Stomach (tissue), 9 donors: ENCODE data around the gene COL18A1. TPM values are rescaled to one million over a fixed set of nuclear protein-coding genes. Genes with fewer than 3 reads are reported as not detected.

ENCODE experiments used
- DNase-seq, 2 donors: peaks; one replicate each; pipeline versions ENCODE4 v3.0.0 to v3.0.0-alpha.2; 2013 to 2019
- H3K27ac ChIP-seq, 5 donors: fragments of 200-600 bp in 4 of 5; sonication (generic) in 4 of 5; one replicate each; pipeline ENCODE4 v1.5.1; 2013 to 2019; ENCODE audit warnings: mild to moderate bottlenecking in 1 of 5, moderate library complexity in 1 of 5
- H3K27me3 ChIP-seq, 3 donors: fragments of 200-600 bp; sonication (generic); one replicate each; pipeline ENCODE4 v1.5.1; 2017 to 2019; ENCODE audit warnings: mixed run types in 1 of 3
- H3K36me3 ChIP-seq, 4 donors: fragments of 200-600 bp; sonication (generic); 1 replicate in 3 of 4; 2 replicates in 1 of 4; pipeline ENCODE4 v1.5.1; 2016 to 2019
- H3K4me1 ChIP-seq, 4 donors: fragments of 200-600 bp; sonication (generic); one replicate each; pipeline ENCODE4 v1.5.1; 2016 to 2019
- H3K4me3 ChIP-seq, 4 donors: fragments of 200-600 bp; sonication (generic) in 3 of 4; one replicate each; pipeline ENCODE4 v1.5.1; 2016 to 2019; ENCODE audit warnings: mild to moderate bottlenecking in 1 of 4
- H3K9me3 ChIP-seq, 4 donors: fragments of 200-600 bp; sonication (generic); one replicate each; pipeline ENCODE4 v1.5.1; 2016 to 2019
- EP300 ChIP-seq: sonication (generic); formaldehyde crosslinking; IDR thresholded peaks from one replicate; pipeline ENCODE4 v1.6.1; 2017; ENCODE audit warnings: antibody characterized with exemption
- POLR2A ChIP-seq, 4 donors: fragments of 450-650 bp; IDR thresholded peaks; one replicate each; pipeline ENCODE4 v1.6.1; 2016; ENCODE audit warnings: antibody characterized with exemption in 4 of 4, control low read depth in 2 of 4, mild to moderate bottlenecking in 1 of 4, moderate library complexity in 1 of 4
- POLR2AphosphoS5 ChIP-seq, 3 donors: sonication (generic); formaldehyde crosslinking; IDR thresholded peaks; one replicate each; pipeline ENCODE4 v1.6.1; 2016; ENCODE audit warnings: antibody characterized with exemption in 3 of 3
- WGBS, 5 donors: extraction: QIAGEN DNeasy Blood & Tissue Kit in 3 of 5; methylation state at CpG; one replicate each; pipeline versions ENCODE4 v1.1.5 to v1.1.7; 2013 to 2018; 5-methylcytosine and 5-hydroxymethylcytosine counted together
- intact Hi-C: fragments of 100-400 bp; cut with DNase I; formaldehyde crosslinking; loops from one replicate; pipeline ENCODE4 v1.15.1; 2023; ENCODE audit warnings: low total_unique reads
- polyA plus RNA-seq, 3 donors: library from polyadenylated mRNA; stranded (reverse); fragments of 200-250 nt; gene quantifications; one replicate each; pipeline ENCODE4 v1.2.3, GENCODE V29; 2013
- total RNA-seq, 5 donors: library from RNA; depleted of rRNA; stranded (reverse); fragments of >200 nt; gene quantifications; one replicate each; pipeline versions ENCODE4 v1.1.0 to v1.2.3, GENCODE V29; 2014 to 2016
- TF ChIP-seq, protein P1 (sequence below), 7 experiments: fragments of 450-650 bp in 4 of 7; fragments of 200-600 bp in 3 of 7; sonication (generic) in 3 of 7; IDR thresholded peaks; one replicate each; pipeline ENCODE4 v1.5.1; 2016 to 2019; ENCODE audit warnings: antibody characterized with exemption in 7 of 7, control low read depth in 2 of 7, mild to moderate bottlenecking in 1 of 7
- donor health status: healthy with polysubstance abuse.
- donor health status: Bipolar disorder and iron deficiency.
- donor health status: healthy.

The COL18A1 gene
- total and polyA plus RNA-seq, 8 donors, result 19.8 to 212 (median 34.6) TPM

DNA sequence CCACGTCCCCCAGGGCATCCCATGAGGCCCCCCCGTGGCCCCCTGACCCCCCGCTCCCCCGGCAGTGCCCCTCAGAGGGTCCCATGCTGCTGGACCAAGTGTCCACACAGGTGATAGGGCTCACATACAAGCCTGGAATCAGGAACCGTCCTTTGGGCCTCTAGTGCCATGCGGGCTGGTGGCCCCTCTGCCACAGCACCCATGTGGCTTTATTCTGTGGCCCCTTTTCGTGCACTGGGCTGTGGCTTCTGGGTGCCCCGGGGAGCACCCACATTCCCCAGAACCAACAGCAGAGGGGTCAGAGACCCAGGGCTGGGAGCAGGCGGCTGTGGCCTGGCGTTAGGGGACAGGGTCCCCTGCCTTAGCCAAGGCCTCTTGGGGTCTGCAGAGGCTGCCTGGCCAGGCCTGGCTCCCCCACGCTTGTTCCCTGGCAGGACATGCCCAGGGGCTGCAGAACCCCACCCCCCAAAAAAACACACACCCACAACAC, 105.5 kb downstream of the COL18A1 start:
- no peak for DNase-seq

DNA sequence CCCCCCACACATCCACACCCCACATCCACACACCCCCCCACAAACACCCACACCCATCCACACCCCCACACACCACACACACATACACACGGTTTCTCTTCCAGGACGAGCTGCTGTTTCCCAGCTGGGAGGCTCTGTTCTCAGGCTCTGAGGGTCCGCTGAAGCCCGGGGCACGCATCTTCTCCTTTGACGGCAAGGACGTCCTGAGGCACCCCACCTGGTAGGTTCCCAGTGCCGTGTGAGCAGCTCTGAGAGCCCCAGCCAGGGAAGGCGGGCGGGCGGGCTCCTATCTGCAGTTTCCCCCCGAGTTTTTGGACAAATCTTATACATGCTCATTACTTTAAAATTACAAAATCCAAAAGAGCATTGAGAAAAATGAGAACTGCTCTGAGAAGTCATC, 106.0 kb downstream of the COL18A1 start:
- no peaks in the 10 kb centered on the region for H3K9me3 ChIP-seq
- intact Hi-C loops, result no loop called here
- no peak overlapping the region for H3K4me3 ChIP-seq
- H3K27ac ChIP-seq, result peak overlapping the region in 3 of 5 donors; percentile 28 to 87 (median 76)
- WGBS, 5 donors, result 80 to 88% (median 86%) methylated on average over 5 to 12 of the region's 12 CpGs
- peaks cover 28 to 55% (median 45%) of the 10 kb centered on the region in 4 donors for H3K4me1 ChIP-seq
- no peak for DNase-seq
- peaks cover 0 to 64% (median 45%) of the 10 kb centered on the region in 4 donors for H3K36me3 ChIP-seq
- TF ChIP-seq, protein P1, sequence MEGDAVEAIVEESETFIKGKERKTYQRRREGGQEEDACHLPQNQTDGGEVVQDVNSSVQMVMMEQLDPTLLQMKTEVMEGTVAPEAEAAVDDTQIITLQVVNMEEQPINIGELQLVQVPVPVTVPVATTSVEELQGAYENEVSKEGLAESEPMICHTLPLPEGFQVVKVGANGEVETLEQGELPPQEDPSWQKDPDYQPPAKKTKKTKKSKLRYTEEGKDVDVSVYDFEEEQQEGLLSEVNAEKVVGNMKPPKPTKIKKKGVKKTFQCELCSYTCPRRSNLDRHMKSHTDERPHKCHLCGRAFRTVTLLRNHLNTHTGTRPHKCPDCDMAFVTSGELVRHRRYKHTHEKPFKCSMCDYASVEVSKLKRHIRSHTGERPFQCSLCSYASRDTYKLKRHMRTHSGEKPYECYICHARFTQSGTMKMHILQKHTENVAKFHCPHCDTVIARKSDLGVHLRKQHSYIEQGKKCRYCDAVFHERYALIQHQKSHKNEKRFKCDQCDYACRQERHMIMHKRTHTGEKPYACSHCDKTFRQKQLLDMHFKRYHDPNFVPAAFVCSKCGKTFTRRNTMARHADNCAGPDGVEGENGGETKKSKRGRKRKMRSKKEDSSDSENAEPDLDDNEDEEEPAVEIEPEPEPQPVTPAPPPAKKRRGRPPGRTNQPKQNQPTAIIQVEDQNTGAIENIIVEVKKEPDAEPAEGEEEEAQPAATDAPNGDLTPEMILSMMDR (IDR thresholded peaks at IDR 0.05), result no peak
- TF ChIP-seq EP300 (no peak), POLR2AphosphoS5 (IDR thresholded peaks at IDR 0.05) (no peak), POLR2A (IDR thresholded peaks at IDR 0.05) (no peak)
- H3K27me3 ChIP-seq, result no peaks in the 10 kb centered on the region

More for the DNA sequence above, 105.5 kb downstream of the COL18A1 start:
- Histone ChIP-seq H3K4me1 (peaks cover 28 to 55% (median 45%) of the 10 kb centered on the region in 4 donors), H3K36me3 (peaks cover 0 to 67% (median 44%) of the 10 kb centered on the region in 4 donors), H3K27me3 (no peaks in the 10 kb centered on the region), H3K27ac (peak overlapping the region in 2 of 5 donors; percentile 4 to 12), H3K4me3 (no peak overlapping the region), H3K9me3 (no peaks in the 10 kb centered on the region)
- TF ChIP-seq EP300 (no peak), POLR2A (IDR thresholded peaks at IDR 0.05) (no peak), POLR2AphosphoS5 (IDR thresholded peaks at IDR 0.05) (no peak)
- TF ChIP-seq, protein P1 (IDR thresholded peaks at IDR 0.05), result no peak
- 76 to 100% (median 88%) methylated on average over 1 to 11 of the region's 11 CpGs for WGBS, 5 donors
- intact Hi-C loops, result no loop called here

DNA sequence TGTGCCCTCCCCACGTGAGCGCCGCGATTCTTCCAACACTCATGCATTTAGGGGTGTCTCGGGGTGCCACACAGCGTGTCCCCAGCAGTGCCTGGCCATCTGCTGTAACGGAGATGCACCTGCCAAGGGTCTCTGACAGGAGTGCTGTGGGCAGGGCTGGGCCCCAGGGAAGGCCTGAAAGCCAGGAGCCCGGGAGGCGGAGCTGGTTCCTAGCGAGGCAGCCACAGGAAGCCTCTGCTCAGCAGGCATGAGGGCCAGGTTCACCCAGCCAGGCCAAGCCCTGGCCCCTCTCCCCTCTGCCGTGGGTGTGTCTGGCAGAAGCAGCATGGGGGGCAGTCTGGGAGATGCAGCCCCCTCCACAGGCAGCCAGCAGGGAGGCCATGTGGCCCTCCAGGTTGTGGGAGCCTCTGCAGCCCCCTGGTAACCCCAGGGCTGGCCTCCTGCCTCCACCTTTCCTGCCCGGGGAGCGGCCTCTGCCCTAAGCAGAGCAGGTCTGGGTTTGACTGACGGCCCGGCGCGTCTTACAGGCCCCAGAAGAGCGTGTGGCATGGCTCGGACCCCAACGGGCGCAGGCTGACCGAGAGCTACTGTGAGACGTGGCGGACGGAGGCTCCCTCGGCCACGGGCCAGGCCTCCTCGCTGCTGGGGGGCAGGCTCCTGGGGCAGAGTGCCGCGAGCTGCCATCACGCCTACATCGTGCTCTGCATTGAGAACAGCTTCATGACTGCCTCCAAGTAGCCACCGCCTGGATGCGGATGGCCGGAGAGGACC, 106.9 kb downstream of the COL18A1 start:
- DNase-seq, result peak in 1 of 2 donors; percentile 61
- Histone ChIP-seq H3K4me1 (peaks cover 28 to 52% (median 46%) of the 10 kb centered on the region in 4 donors), H3K27me3 (no peaks in the 10 kb centered on the region), H3K27ac (peak overlapping the region; percentile 74 to 89 (median 76)), H3K9me3 (no peaks in the 10 kb centered on the region), H3K4me3 (no peak overlapping the region), H3K36me3 (peaks cover 0 to 64% (median 45%) of the 10 kb centered on the region in 4 donors)
- no peak for TF ChIP-seq POLR2AphosphoS5 (IDR thresholded peaks at IDR 0.05)
- no peak for TF ChIP-seq POLR2A (IDR thresholded peaks at IDR 0.05)
- TF ChIP-seq EP300, result no peak
- TF ChIP-seq, protein P1 (IDR thresholded peaks at IDR 0.05), result no peak
- intact Hi-C loops, result no loop called here
- 71 to 86% (median 81%) methylated on average over 13 to 35 of the region's 35 CpGs for WGBS, 5 donors

DNA sequence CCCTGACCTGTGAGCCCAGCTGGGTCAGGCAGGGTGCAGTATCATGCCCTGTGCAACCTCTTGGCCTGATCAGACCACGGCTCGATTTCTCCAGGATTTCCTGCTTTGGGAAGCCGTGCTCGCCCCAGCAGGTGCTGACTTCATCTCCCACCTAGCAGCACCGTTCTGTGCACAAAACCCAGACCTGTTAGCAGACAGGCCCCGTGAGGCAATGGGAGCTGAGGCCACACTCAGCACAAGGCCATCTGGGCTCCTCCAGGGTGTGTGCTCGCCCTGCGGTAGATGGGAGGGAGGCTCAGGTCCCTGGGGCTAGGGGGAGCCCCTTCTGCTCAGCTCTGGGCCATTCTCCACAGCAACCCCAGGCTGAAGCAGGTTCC, 107.6 kb downstream of the COL18A1 start:
- Histone ChIP-seq H3K4me3 (no peak overlapping the region), H3K36me3 (peaks cover 0 to 66% (median 45%) of the 10 kb centered on the region in 4 donors), H3K4me1 (peaks cover 28 to 52% (median 43%) of the 10 kb centered on the region in 4 donors), H3K27me3 (no peaks in the 10 kb centered on the region), H3K27ac (peak overlapping the region; percentile 74 to 89 (median 76)), H3K9me3 (no peaks in the 10 kb centered on the region)
- no peak for DNase-seq
- 40 to 65% (median 56%) methylated on average over 8 of the region's 8 CpGs for WGBS, 5 donors
- intact Hi-C loops, result no loop called here
- TF ChIP-seq EP300 (no peak), POLR2A (IDR thresholded peaks at IDR 0.05) (no peak), POLR2AphosphoS5 (IDR thresholded peaks at IDR 0.05) (no peak)
- TF ChIP-seq, protein P1 (IDR thresholded peaks at IDR 0.05), result no peak
